Pulmonary artery endothelial cell (primary cell): ENCODE measurements around the gene FAM219B. TPM values are rescaled to one million over a fixed set of nuclear protein-coding genes. Genes with fewer than 3 reads are reported as not detected.
"Not testable (repeated sequence)": the region's sequence is repeated elsewhere in the genome, so short reads cannot be mapped to it uniquely, and the experiment has no call there.

Experiments used
- DNase-seq: peaks from one replicate; pipeline ENCODE4 v3.0.0-alpha.2; 2011; ENCODE audit warnings: low read depth, low spot score
- total RNA-seq: library from RNA; depleted of rRNA; stranded (reverse); fragments of >200 nt; gene quantifications from 2 replicates; pipeline ENCODE4 v1.2.3, GENCODE V29; 2014

The FAM219B gene, protein sequence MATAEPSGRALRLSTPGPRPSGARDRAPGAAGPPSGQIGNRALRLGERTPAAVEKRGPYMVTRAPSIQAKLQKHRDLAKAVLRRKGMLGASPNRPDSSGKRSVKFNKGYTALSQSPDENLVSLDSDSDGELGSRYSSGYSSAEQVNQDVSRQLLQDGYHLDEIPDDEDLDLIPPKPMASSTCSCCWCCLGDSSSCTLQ
- total RNA-seq: 38.2 and 41.3 TPM in 2 replicates

DNA sequence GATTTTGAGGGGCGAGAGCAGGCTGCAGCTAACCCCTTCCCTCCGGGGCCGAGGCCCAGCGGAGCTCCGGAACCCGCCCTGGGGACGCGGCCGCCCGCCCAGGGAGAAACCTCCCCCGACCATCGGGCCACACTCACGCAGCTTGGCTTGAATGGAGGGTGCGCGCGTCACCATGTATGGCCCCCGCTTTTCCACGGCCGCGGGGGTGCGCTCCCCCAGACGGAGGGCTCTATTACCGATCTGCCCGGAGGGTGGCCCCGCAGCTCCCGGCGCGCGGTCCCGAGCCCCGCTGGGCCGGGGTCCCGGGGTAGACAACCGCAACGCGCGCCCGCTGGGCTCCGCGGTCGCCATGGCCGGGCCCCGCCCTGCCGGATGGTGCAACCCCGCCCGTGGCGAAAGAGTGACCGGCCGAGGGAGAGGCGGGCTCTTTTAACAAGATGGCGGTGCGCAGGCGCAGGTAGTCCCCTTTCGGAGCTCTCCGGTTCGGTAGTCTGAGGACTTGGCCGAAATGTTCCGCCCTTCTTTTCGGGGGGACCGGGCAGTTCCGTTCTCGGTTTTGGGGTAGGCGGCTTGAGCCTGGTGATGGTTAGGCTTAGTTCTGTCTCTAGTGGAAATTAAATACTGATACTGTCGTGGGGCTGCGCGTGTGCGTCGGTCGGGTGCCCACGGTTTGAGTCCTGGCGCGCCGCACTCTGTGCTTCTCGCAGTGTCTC lies at the start of gene FAM219B:
TSS of gene FAM219B (minus strand) at position 402 of the 713 bp plus-strand sequence. CDS start at position 351, 51 bp downstream.
- DNase-seq: peak; percentile 44

DNA sequence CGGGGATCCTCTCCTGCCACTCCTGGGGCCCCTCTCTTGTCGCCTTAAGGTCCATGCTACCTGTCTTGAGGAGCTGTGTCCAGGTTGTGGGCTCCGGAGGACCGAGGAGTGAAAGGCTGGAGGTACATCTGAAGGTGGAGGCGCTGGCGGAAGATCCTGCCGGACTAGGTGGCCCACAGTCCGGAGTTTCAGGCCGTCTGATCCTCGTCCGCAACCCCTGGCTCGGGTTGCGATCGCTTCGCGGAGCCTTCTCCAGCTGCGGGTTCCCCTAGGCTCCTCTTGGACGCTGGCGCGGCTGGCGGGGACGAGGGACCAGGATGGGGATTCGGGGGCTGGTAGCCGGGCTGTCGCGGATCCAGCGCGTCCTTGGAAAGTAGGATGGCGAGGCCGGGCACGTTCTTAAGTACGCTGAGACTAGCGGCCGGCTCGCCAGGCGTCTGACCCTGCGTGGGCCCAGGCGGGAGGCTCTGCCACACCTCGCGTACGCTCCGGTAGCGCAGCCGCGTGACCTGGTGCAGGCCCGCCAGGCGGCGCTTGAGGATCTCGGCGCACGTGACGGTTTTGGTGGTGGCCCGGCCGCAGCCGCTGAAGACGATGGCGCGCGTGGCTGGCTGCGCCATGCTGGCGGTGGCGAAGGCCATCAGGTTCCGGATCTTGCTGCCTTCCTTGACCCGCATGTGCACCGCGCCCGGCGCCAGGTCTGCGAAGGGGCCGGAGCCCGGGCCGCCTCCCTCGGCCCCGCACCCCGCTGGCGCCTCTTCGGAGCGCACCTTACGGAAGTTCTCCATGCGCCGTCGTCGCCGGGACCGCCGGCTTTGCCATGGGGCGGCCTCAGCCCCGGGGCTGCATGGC lies 49.4 kb upstream of the FAM219B start:
- DNase-seq: no peak

DNA sequence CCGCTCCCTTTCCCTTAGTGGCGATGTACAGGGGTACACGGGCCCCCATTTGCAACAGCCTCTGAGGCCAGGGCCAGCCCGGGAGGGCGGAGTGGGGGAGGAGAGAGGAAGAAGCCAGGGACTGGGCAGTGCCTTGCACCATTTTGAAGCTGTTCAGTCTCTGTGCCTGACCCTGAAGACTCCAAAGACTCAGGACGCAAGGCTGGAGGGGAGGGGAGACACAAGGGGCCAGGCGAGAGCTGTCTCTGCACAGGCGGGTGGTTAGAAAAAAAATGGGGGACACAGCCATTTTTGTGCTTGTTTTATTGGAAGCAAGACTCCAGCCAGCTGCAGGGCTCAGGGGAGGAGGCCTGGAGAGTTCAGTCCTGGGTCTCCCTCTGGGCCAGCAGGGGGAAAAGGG lies 48.4 kb upstream of the FAM219B start:
- DNase-seq: no peak

DNA sequence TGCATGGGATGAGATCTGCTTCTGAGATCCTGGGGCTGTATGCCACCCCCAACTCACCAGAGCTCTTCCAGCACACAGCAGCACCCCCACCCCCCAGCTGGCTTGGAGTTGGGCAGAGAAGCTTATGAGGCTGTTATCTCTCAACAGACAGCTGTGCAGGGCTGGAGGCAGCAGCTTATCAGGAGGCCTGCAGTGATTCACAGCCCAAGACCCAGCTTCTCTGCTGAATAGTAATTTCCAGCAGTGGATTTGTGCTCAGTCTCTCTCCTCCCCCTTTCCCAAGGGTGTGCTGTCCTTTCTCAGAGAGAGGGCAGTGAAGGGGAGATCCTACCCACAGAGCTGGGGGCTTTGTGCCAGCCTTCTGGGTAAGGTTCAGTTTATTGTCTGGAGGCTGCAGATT lies 47.9 kb upstream of the FAM219B start:
- no peak for DNase-seq

DNA sequence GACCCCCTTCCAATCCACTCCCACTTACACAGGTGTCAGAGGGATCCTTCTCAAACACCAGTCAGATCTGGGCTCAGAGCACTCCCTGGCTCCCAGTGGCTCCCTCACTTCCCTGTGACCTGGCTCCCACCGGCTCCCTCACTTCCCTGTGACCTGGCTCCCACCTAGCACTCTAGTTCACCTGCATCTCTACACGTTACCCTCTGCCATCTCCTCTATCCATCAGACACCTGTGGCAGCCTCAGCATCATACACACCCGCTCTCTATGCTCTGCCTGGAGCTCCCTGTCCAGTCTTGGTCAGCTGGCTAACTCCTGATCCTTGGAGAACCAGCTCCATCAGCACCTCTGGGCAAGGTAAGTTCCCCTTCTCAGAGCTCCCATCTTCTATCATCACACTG lies 44.4 kb upstream of the FAM219B start:
- no peak for DNase-seq

DNA sequence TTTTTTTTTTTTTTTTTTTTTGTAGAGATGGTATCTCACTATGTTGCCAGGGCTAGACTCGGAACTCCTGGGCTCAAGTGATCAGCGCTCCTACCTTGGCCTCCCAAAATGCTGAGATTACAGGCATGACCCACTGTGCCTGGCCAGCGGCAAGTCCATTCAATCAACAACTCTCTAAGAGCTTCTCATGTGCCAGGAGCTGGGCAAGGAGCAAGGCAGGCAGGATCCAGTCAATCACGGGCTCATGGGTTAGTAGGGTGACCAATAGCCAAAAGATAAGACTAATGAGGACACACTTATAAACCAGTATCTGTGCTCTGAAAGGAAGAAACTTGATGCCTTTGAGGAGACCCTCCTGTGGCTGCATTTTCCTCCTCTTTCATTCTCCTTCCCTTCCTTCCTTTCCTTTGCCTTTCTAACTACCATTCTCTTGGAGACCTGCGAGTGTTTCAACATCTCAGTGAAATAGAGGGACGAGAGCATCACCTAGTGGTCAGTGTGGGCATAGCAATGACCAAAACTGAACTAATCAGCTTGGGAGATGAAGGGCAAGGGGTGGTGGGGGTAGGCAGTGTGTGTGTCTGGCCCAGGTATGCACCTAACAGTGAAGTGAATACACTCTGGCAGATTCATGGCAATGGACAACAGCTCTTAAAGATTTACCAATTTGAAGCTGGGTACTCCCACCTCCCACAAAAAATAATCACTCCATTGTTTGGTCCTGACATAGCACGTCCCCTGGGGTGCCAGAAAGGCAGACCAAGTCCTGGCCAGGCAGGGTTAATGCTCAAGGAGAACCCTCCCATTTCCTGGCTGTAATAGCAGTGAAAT lies 43.6 kb upstream of the FAM219B start:
- DNase-seq: no peak

DNA sequence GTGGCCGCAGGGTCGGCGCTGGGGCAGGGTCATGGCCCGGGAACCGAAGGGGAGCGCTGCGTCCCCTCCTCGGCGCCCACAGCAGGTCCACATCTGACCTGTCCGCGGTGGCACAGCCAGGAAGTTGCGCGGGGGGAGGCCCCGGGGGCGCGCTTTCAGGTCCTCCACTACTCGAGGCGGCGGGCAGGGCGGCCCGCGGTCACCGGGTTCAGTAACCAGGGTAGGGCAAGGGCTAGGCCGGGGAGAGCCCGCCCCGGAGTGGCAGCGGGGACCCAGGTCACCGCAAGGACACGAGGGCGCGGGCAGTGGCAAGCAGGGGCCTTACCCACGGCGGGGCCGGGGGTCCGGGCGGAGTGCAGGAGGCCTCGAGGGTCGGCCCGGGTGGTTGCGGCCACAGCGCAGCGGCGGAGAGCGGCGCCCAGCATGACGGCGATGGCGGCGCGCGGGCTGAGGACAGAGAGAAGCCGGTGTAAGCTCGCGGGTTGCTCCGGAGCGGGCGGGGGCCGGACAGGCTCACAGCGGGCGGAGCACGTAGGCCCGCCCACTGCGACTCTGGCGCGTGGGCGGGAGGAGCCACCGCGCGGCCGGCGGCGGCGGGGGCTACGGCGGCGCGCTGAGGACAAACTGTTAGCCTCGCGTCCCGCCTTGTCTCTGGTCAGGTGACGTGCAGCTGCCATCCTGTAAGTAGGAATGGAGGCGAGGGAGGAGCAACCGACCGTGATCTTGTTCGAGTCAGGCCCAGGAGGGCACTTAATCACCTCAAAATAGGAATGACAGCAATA lies 31.1 kb upstream of the FAM219B start, which contains the start of gene COX5A:
TSS of gene COX5A (minus strand) at position 484 of the 782 bp plus-strand sequence. CDS start at position 425, 59 bp downstream.
- DNase-seq: peak; percentile 88

DNA sequence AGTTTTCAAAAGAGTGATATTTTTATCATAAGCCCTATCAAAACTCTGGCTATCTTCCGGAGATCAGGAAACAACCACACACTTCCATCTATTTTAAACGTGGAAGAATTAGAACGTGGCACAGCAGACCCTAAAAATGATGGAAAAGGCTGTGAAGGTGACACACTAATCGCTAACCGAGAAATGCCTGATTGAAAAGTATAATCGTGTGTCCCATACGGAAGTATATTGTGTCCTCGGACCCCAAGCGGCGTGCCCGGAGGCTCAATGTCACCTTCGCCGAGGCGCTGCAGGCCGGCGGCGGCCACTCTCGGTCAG lies 30.6 kb upstream of the FAM219B start:
- no peak for DNase-seq

DNA sequence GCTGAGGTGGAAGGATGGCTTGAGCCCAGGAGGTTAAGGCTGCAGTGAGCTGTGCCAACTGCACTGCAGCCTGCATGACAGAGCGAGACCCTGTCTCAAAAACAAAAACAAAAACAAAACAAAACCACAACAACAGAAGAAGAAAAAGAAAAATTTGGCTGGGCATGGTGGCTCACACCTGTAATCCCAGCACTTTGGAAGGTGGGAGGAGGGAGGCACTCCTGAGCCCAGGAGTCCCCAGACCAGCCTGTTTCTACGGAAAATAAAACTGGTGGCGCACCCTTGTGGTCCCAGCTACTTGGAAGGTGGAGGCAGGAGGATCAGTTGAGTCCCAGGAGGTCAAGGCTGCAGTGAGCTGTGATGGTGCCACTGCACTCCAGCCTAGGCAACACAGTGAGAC lies 28.5 kb upstream of the FAM219B start:
- not testable (repeated sequence) for DNase-seq

DNA sequence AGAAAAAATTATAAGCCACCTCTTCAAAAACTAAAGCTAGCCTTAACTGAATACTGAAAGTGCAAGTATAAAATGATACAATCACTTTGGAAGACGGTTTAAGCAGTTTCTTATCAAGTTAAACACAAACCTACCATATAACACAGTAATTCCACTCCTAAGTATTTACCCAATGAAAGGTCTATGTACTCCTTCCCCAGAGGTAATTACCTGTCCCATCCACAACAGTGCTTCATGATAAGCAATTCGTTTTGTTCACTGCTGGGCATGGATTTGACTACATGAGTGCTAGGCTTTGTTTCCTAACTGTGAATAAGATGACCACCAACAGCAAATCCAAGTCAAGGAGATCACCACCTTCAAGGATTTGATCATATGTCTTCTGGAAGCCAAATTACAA lies 26.9 kb upstream of the FAM219B start:
- DNase-seq: no peak

DNA sequence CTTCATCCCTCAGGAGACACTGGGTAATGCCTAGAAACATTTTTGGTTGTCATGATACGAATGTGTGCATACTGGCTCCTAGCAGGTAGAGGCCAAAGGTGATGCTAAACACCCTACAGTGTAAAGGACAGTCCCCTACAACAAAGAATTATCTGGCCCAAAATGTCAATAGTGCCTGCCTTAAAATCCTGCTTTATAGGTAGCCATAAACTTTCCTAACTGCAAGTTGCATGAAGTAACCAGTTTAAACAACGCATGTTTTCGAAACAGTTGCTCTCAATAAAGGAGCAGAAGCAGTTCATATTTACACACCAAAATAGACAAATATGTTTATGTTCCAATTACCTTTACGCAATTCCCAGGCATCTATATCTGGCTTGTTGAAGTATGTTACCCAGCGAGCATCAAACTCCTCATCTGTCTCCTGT lies 22.1 kb upstream of the FAM219B start:
- no peak for DNase-seq

DNA sequence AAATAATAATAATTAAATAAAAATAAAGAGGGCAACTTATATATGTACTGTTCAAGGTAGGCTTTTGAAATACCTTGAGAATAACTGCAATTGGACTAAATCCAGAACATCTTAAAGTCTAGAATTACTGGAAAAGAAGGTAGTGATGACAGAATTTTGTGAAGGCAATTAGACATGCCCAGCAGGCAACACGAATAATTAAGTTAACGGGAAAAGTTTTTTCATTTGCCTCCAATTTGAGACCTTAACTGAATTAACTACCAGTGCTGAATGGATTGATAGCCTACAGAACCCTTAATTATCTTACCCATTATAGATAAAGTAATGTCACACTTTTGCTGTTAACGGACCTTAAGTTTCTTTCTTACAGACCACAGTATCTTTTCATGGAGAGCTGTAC lies 17.9 kb upstream of the FAM219B start:
- DNase-seq: no peak

DNA sequence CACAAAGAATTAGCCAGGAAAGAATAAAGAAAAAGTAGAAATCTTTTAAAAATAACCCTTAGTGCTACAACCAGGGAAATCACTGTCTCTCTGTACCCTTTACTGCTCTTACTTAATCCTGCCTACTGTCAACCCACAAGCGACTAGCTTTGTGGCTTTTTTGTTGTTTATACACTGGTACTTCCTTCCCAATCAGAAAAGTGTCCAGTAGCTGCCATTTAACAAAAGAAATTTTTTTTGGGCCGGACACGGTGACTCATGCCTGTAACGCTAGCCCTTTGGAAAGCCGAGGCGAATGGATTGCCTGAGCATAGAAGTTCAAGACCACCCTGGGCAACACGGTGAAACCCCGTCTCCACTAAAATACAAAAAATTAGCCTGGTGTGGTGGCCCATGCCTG lies 13.8 kb upstream of the FAM219B start:
- DNase-seq: no peak

DNA sequence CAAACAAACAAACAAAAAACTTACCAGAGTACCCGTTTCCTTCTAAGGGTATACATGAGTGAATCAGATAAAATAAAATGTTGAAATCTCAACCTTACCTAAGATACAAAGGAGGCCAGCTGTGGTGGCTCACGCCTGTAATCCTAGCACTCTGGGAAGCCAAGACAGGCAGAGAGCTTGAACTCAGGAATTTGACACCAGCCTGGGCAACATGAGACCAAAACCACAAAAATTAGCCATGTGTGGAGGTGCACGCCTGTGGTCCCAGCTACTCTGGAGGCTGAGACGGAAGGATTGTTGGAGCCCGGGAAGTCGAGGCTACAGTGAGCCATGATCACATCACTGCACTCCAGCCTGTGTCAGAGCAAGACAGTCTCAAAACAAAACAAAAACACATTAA lies 11.0 kb upstream of the FAM219B start:
- DNase-seq: no peak

DNA sequence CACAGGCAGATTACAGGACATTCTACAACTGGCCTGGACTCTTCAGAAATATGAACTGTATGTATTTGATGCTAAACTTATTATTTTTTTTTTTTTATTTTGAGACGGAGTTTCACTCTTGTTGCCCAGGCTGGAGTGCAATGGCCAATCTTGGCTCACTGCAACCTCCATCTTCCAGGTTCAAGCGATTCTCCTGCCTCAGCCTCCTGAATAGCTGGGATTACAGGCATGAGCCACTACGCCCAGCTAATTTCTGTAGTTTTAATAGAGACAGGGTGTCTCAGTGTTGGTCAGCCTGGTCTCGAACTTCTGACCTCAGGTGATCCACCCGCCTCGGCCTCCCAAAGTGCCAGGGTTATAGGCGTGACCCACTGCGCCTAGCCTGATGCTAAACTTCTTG lies 7.1 kb upstream of the FAM219B start:
- DNase-seq: not testable (repeated sequence)

DNA sequence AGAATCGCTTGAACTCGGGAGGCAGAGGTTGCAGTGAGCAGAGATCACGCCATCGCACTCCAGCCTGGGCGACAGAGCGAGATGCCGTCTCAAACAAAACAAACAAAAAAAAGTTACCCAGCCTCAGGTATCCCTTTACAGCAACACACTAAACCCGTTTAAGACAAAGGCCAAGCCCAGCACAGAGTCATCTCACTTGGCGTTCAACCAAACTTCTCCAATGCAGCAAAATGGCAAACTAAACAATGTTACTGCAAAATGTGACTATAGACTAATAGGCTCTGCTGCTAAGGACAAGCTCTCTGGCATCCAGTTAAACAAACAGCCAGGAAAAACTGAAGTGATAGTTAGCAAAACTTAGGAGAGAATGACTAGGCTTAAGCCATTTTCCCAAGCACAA lies 6.4 kb upstream of the FAM219B start:
- no peak for DNase-seq

DNA sequence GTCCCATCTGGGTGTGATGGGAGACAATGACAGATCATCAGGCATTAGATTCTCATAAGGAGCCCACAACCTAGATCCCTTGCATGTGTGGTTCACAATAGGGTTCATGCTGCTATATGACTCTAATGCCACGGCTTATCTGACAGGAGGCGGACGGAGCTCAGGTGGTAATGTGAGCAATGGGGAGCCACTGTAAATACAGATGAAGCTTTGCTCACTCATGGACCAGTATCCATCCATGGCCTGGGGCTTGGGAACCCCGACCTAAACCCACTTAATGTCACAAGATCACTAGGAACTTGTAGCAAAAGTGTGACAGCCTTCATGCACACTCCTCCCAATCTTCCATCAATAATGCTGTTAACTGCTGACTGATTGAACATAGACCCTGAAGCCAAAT lies 2.0 kb upstream of the FAM219B start:
- DNase-seq: no peak

DNA sequence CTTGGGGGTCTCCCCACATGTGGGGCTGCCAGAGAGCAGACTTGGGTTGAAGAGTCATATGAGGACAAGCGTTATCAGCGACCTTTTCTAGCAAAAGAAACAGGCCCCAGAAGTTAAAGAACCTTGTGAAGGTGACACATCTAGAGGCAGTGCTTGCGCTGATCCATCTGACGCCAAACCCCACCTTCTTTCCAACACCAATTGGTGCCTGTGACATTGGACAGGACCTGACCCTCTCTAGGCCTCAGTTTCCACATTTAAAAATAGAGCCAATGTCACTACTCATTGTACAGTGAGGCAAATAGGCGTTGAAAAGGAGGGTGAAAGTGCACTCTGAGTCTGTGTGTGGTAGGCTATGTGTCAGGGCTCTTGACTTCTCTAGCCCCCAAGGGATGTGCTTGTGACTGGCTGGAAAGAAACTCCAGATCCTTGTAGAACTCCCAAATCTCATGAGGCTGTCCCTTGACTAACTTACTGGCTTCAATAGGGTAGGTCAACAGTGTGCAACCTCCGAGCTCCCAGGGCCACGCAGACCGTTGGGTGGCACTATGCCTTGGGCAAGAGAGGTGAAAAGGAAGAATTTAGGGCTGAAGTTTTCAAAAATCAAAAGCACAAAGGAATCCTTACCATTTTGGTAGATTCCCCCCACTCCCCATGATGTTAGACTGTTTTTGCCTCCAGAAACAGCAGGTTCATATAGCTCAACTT lies 666 bp upstream of the FAM219B start:
- DNase-seq: no peak

DNA sequence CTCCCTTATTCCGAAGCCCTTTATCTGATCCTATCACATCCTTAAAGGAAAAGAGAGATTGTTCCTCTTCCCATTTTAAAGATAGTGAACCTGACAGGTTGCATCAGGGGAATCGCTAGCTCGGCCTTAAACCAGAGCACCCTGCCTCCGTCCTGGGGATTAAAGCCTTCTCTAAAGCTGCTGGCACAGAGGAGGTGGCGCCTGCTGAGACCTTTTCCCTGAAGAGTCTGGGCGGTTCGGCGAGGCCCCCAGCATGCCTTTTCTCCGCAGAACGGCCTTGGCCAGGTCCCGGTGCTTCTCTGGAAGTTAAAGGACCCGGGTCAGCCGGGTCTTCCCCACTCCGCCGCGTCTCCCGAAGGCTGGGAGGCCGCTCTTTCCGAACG lies 593 bp downstream of the FAM219B start:
- DNase-seq: no peak

DNA sequence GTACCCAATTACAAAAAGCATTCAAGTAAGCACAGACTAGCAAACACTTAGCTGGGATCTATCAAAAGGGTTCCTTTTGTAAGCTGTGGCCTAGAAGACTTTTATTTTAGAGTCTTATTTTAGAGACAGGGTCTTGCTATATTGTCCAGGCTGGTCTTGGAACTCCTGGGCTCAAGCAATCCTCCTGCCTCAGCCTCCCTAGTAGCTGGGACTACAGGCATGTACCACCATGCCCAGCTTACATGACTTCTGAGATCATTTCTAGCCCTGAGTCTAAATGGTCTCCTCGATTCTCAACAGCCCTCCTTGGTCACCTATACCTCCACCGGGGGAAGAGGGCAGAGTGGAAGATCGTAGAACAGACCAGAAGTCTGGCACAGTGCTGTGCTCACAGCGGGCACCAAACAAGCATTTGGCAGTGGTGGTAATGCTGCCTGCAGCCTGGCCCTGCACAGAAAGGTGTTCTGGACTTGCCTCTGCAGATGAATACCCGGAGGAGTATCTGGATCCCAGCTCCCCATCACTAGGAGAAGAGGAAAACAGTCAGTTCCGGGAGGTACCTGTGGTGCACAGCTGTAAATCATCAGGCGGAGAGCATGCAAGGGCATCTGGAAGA lies 2.4 kb downstream of the FAM219B start:
- DNase-seq: no peak
